ENCODE data around the gene ATG16L1. TPM values are rescaled to one million over a fixed set of nuclear protein-coding genes. Genes with fewer than 3 reads are reported as not detected.

The ATG16L1 gene
- total RNA-seq, 1 donor from 2014 or later: 18.3 TPM

DNA sequence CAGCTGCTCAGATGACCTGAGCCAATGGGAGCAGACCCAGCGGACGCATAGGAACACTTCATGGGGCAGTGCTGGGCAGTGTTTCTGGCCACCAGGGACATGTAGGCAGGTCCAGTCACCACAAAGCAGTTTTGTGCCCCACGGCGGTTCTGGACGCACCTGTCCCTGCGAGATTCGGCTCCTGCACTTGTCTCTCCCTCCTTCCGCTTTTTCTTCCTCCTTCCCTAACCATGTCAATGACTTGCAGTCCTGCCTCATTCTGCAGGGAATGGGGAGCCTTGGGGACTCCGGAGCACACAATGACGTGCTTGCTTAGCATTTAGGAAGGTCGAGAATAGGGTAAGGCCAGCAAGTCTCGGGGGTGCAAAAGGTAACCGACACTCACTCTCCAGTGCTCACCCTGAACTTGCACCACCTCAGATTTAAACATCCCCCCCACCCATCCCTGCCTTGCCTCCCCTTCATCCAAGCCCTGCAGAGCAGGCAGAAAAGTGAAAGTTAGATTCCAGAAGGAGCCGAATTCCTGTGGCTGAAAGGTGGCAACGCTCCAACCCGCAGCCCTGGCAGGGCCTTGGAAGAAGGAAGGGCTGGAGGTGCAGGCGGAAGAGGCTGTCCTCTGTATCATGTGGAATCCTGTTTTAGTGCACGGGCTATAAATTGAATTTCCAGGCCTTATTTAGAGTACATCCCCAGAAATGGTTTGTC is 40.5 kb upstream of the ATG16L1 start:
- Histone ChIP-seq H3K4me1 (ENCODE audit: control insufficient read depth in 3 of 3, insufficient read depth in 3 of 3, low read length in 3 of 3) (peaks cover 16 to 18% (median 18%) of the 10 kb centered on the region in 3 donors), H3K4me3 (ENCODE audit: low read length in 3 of 3) (peak overlapping the region; percentile 34 to 59 (median 35)), H3K9me3 (ENCODE audit: control insufficient read depth in 3 of 3, low read length in 3 of 3) (no peaks in the 10 kb centered on the region), H3K27ac (ENCODE audit: low read depth, low read length) (no peak overlapping the region), H3K36me3 (ENCODE audit: control insufficient read depth in 3 of 3, insufficient read depth in 3 of 3, low read length in 3 of 3) (no peaks in the 10 kb centered on the region), H3K27me3 (ENCODE audit: control insufficient read depth in 3 of 3, insufficient read depth in 3 of 3, low read length in 3 of 3) (peaks cover 0 to 4% (median 4%) of the 10 kb centered on the region in 3 donors), H3K9ac (ENCODE audit: low read depth in 1 of 3, low read length in 3 of 3) (peak overlapping the region in 1 of 3 donors; percentile 16)

DNA sequence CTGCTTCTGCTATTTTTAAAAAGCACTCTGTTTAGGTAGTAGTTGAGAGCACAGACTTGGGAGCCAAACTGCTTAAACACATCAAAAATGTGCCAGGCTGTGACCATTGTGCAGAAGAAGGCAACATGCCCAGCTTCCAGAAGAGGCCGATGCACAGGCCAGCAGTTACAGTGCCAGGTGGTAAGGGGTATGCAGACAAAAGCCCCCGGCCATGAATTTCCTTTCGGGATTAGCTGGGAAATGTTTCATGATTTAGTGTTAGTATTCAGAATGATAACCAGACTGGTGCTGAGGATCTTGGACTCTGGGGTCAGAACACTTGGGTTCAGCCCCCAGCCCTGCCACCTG is 40.0 kb upstream of the ATG16L1 start:
- Histone ChIP-seq H3K27ac (ENCODE audit: low read depth, low read length) (no peak overlapping the region), H3K4me3 (ENCODE audit: low read length in 3 of 3) (peak overlapping the region in 2 of 3 donors; percentile 29 to 59), H3K9me3 (ENCODE audit: control insufficient read depth in 3 of 3, low read length in 3 of 3) (no peaks in the 10 kb centered on the region), H3K9ac (ENCODE audit: low read depth in 1 of 3, low read length in 3 of 3) (peak overlapping the region in 1 of 3 donors; percentile 16), H3K4me1 (ENCODE audit: control insufficient read depth in 3 of 3, insufficient read depth in 3 of 3, low read length in 3 of 3) (peaks cover 16 to 18% (median 18%) of the 10 kb centered on the region in 3 donors), H3K36me3 (ENCODE audit: control insufficient read depth in 3 of 3, insufficient read depth in 3 of 3, low read length in 3 of 3) (no peaks in the 10 kb centered on the region), H3K27me3 (ENCODE audit: control insufficient read depth in 3 of 3, insufficient read depth in 3 of 3, low read length in 3 of 3) (peaks cover 0 to 4% (median 4%) of the 10 kb centered on the region in 3 donors)

DNA sequence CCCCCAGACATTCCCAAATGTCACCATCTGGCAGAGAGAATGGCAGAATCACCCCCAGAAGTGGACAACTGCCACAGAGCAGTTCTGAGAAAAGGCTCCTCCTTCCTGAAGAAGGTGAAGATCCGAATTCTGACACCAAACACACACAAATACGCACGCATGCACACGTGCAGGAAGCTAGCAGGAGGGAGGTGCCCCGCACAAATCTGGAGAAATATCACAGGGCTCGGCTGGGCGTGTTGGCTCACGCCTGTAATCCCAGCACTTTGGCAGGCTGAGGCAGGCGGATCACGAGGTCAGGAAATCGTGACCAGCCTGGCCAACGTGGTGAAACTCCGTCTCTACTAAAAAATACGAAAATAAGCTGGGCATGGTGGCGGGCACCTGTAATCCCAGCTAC is 38.5 kb upstream of the ATG16L1 start:
- Histone ChIP-seq H3K27me3 (ENCODE audit: control insufficient read depth in 3 of 3, insufficient read depth in 3 of 3, low read length in 3 of 3) (peaks cover 0 to 4% (median 2%) of the 10 kb centered on the region in 3 donors), H3K4me1 (ENCODE audit: control insufficient read depth in 3 of 3, insufficient read depth in 3 of 3, low read length in 3 of 3) (peaks cover 16 to 18% (median 18%) of the 10 kb centered on the region in 3 donors), H3K9me3 (ENCODE audit: control insufficient read depth in 3 of 3, low read length in 3 of 3) (no peaks in the 10 kb centered on the region), H3K36me3 (ENCODE audit: control insufficient read depth in 3 of 3, insufficient read depth in 3 of 3, low read length in 3 of 3) (no peaks in the 10 kb centered on the region), H3K9ac (ENCODE audit: low read depth in 1 of 3, low read length in 3 of 3) (no peak overlapping the region), H3K4me3 (ENCODE audit: low read length in 3 of 3) (no peak overlapping the region), H3K27ac (ENCODE audit: low read depth, low read length) (no peak overlapping the region)

DNA sequence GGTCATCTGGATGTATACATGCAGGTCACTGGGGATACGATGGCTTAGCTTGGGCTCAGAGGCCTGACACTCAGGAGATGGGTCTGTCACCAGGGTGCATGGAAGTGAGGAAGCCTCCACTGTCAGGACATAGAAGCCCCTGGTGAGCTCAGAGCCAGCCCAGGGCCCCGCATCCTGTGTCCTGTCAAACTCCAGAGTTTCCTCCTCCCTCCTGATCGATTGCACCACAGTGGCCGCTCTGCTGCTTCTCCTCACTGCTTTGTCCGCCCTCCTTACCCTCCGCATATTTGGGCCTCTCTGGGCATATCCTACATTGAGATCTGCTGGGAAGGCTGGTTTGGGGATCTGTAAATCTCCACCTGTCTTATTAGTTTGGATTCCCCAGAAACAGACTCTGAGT is 37.5 kb upstream of the ATG16L1 start:
- Histone ChIP-seq H3K9ac (ENCODE audit: low read depth in 1 of 3, low read length in 3 of 3) (no peak overlapping the region), H3K9me3 (ENCODE audit: control insufficient read depth in 3 of 3, low read length in 3 of 3) (no peaks in the 10 kb centered on the region), H3K27me3 (ENCODE audit: control insufficient read depth in 3 of 3, insufficient read depth in 3 of 3, low read length in 3 of 3) (no peaks in the 10 kb centered on the region), H3K36me3 (ENCODE audit: control insufficient read depth in 3 of 3, insufficient read depth in 3 of 3, low read length in 3 of 3) (no peaks in the 10 kb centered on the region), H3K4me1 (ENCODE audit: control insufficient read depth in 3 of 3, insufficient read depth in 3 of 3, low read length in 3 of 3) (peaks cover 16 to 18% (median 18%) of the 10 kb centered on the region in 3 donors), H3K4me3 (ENCODE audit: low read length in 3 of 3) (no peak overlapping the region), H3K27ac (ENCODE audit: low read depth, low read length) (no peak overlapping the region)

DNA sequence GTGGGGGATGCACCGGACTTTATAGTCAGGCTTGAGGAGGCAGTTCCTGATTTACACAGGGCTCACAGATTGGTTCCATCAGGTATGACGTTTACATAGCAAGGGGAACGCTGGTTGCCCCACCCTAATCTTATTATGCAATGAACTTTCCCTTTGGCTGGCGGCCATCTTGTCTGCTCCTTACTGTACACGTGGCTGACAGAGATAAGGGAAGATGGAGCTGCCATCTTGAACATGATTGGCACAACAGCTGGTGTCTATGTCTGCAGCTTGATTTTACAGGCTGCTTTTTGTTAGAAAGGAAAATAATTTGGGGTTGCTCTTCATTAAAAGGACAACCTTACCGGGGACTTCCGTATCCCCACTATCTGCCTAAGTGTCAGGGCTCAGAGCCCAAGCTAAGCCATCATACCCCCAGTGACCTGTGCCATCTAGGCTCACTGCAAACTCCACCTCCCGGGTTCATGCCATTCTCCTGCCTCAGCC is 33.5 kb upstream of the ATG16L1 start:
- Histone ChIP-seq H3K9me3 (ENCODE audit: control insufficient read depth in 3 of 3, low read length in 3 of 3) (no peaks in the 10 kb centered on the region), H3K27me3 (ENCODE audit: control insufficient read depth in 3 of 3, insufficient read depth in 3 of 3, low read length in 3 of 3) (peaks cover 0 to 4% (median 0%) of the 10 kb centered on the region in 3 donors), H3K36me3 (ENCODE audit: control insufficient read depth in 3 of 3, insufficient read depth in 3 of 3, low read length in 3 of 3) (no peaks in the 10 kb centered on the region), H3K27ac (ENCODE audit: low read depth, low read length) (no peak overlapping the region), H3K4me1 (ENCODE audit: control insufficient read depth in 3 of 3, insufficient read depth in 3 of 3, low read length in 3 of 3) (no peaks in the 10 kb centered on the region), H3K4me3 (ENCODE audit: low read length in 3 of 3) (no peak overlapping the region), H3K9ac (ENCODE audit: low read depth in 1 of 3, low read length in 3 of 3) (no peak overlapping the region)

DNA sequence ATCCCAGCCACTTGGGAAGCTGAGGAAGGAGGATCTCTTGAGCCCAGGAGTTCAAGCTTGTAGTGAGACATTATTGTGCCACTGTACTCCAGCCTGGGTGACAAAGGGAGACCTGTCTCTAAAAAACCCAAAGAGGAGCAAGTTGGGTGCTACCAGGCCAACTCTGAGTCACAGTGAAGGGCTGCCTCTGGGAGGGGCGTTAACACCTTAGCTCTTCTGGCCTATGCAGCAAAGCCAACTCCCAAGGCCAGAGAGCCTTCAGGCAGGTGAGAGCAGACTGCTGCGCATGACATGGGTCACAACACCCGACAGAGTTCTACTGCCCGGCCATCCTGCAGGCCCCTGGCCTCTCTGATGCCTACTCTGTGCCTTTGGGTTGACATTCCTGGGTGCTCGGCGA is 32.6 kb upstream of the ATG16L1 start:
- Histone ChIP-seq H3K4me1 (ENCODE audit: control insufficient read depth in 3 of 3, insufficient read depth in 3 of 3, low read length in 3 of 3) (no peaks in the 10 kb centered on the region), H3K36me3 (ENCODE audit: control insufficient read depth in 3 of 3, insufficient read depth in 3 of 3, low read length in 3 of 3) (no peaks in the 10 kb centered on the region), H3K4me3 (ENCODE audit: low read length in 3 of 3) (no peak overlapping the region), H3K27ac (ENCODE audit: low read depth, low read length) (no peak overlapping the region), H3K9me3 (ENCODE audit: control insufficient read depth in 3 of 3, low read length in 3 of 3) (no peaks in the 10 kb centered on the region), H3K27me3 (ENCODE audit: control insufficient read depth in 3 of 3, insufficient read depth in 3 of 3, low read length in 3 of 3) (peaks cover 0 to 4% (median 0%) of the 10 kb centered on the region in 3 donors), H3K9ac (ENCODE audit: low read depth in 1 of 3, low read length in 3 of 3) (no peak overlapping the region)

DNA sequence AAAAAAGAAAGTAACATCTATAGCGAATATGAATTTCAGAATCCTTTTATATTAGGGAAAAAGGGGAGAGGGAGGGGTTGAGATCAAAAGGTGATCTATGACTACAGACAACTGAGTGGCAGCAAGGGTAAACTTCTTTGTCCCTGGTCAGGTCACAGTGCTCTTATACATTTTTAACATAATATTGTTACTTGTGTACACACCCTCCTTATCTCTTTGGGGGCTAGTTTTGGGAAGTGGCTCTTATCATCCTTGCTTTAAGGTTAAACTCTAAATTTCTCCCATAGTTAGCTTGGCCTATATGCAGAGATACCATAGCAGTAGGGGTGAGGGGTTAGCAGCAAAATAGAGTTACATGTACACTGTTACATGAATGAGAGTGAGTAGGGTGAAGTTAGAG is 31.6 kb upstream of the ATG16L1 start:
- H3K9me3 ChIP-seq (ENCODE audit: control insufficient read depth in 3 of 3, low read length in 3 of 3): no peaks in the 10 kb centered on the region
- H3K4me3 ChIP-seq (ENCODE audit: low read length in 3 of 3): no peak overlapping the region
- H3K27ac ChIP-seq (ENCODE audit: low read depth, low read length): no peak overlapping the region
- H3K4me1 ChIP-seq (ENCODE audit: control insufficient read depth in 3 of 3, insufficient read depth in 3 of 3, low read length in 3 of 3): no peaks in the 10 kb centered on the region
- H3K27me3 ChIP-seq (ENCODE audit: control insufficient read depth in 3 of 3, insufficient read depth in 3 of 3, low read length in 3 of 3): peaks cover 0 to 4% (median 0%) of the 10 kb centered on the region in 3 donors
- no peaks in the 10 kb centered on the region for H3K36me3 ChIP-seq (ENCODE audit: control insufficient read depth in 3 of 3, insufficient read depth in 3 of 3, low read length in 3 of 3)
- no peak overlapping the region for H3K9ac ChIP-seq (ENCODE audit: low read depth in 1 of 3, low read length in 3 of 3)

DNA sequence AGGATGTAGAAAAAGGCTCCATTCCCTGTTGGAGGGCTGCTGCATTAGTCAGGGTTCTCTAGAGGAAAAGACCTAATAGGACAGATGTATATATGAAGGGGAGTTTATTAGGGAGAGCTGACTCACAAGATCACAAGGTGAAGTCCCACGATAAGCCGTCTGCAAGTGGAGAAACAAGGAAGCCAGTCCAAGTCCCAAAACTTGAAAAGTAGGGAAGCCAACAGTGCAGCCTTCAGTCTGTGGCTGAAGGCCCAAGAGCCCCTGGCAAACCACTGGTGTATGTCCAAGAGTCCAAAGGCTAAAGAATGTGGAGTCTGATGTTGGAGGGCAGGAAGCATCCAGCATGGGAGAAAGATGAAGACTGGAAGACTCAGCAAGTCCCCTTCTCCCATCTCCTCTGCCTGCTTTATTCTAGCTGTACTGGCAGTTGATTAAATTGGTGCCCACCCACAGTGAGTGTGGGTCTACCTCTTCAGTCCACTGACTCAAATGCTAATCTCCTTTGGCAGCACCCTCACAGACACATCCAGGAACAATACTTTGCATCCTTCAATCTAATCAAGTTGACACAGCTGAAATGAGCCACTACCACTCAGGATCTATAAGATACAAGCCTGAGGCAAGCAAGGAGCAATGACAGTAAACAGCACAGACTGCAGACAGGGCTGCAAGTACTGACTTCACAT is 30.0 kb upstream of the ATG16L1 start:
- no peaks in the 10 kb centered on the region for H3K4me1 ChIP-seq (ENCODE audit: control insufficient read depth in 3 of 3, insufficient read depth in 3 of 3, low read length in 3 of 3)
- peaks cover 0 to 4% (median 2%) of the 10 kb centered on the region in 3 donors for H3K27me3 ChIP-seq (ENCODE audit: control insufficient read depth in 3 of 3, insufficient read depth in 3 of 3, low read length in 3 of 3)
- no peak overlapping the region for H3K4me3 ChIP-seq (ENCODE audit: low read length in 3 of 3)
- no peaks in the 10 kb centered on the region for H3K36me3 ChIP-seq (ENCODE audit: control insufficient read depth in 3 of 3, insufficient read depth in 3 of 3, low read length in 3 of 3)
- H3K9me3 ChIP-seq (ENCODE audit: control insufficient read depth in 3 of 3, low read length in 3 of 3): no peaks in the 10 kb centered on the region
- no peak overlapping the region for H3K9ac ChIP-seq (ENCODE audit: low read depth in 1 of 3, low read length in 3 of 3)
- H3K27ac ChIP-seq (ENCODE audit: low read depth, low read length): no peak overlapping the region

DNA sequence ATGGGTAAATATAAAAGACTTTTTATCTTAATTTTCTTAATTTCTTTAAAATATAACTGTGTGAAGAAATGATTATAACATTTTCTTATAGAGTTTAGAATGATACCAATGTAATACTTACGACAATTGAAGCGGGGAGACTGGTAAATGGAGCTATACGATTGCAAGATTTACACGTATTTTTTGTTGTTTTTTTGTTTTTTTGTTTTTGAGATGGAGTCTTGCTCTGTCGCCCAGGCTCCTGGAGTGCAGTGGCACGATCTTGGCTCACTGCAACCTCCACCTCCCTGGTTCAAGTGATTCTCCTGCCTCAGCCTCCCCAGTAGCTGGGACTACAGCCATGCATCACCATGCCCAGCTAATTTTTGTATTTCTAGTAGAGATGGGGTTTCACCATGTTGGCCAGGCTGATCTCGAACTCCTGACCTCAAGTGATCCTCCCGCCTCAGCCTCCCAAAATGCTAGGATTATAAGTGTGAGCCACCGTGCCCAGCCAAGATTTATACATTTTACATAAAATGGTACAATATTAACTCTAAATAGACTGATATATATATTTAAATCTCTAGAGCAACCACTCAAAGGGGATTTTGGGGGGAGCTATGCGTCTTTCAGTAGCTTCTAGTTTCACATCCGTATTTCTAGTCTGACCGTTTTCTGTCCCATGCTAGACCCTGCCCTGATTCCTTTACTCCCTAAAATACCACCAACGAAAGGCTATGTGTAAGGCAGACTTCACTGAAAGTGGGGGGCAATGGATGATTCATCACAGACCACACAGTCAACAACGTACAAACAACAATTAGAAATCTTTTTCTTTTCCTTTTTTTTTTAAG is 28.2 kb upstream of the ATG16L1 start:
- H3K27ac ChIP-seq (ENCODE audit: low read depth, low read length): no peak overlapping the region
- H3K9ac ChIP-seq (ENCODE audit: low read depth in 1 of 3, low read length in 3 of 3): no peak overlapping the region
- no peaks in the 10 kb centered on the region for H3K4me1 ChIP-seq (ENCODE audit: control insufficient read depth in 3 of 3, insufficient read depth in 3 of 3, low read length in 3 of 3)
- peaks cover 0 to 6% (median 2%) of the 10 kb centered on the region in 3 donors for H3K27me3 ChIP-seq (ENCODE audit: control insufficient read depth in 3 of 3, insufficient read depth in 3 of 3, low read length in 3 of 3)
- H3K4me3 ChIP-seq (ENCODE audit: low read length in 3 of 3): no peak overlapping the region
- no peaks in the 10 kb centered on the region for H3K9me3 ChIP-seq (ENCODE audit: control insufficient read depth in 3 of 3, low read length in 3 of 3)
- no peaks in the 10 kb centered on the region for H3K36me3 ChIP-seq (ENCODE audit: control insufficient read depth in 3 of 3, insufficient read depth in 3 of 3, low read length in 3 of 3)

All from skeletal muscle tissue (tissue), 4 donors.